ENCODE results near the gene SLC1A7. TPM values are rescaled to one million over a fixed set of nuclear protein-coding genes. Genes with fewer than 3 reads are reported as not detected.

Gene SLC1A7
- total RNA-seq, 1 experiment from 2014 or later = 0.31 TPM

DNA sequence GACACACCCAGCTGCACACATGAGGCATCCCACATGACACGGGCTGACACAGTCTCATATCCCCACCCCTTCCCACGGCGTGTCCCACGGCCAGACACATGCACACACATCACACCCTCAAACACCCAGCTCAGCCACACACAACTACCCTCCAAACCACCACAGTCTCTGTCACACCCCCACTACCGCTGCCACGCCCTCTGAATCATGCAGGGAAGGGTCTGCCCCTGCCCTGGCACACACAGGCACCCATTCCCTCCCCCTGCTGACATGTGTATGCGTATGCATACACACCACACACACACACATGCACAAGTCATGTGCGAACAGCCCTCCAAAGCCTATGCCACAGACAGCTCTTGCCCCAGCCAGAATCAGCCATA is 57.9 kb downstream of the SLC1A7 start:
- H3K4me3 ChIP-seq (ENCODE audit: low read depth in 2 of 2, low read length in 2 of 2) = no peak overlapping the region
- H3K4me1 ChIP-seq (ENCODE audit: control insufficient read depth, insufficient read depth, low read length) = no peaks in the 10 kb centered on the region
- no peak for TF ChIP-seq TCF7L2 (IDR thresholded peaks at IDR 0.05; ENCODE audit: low read depth, low read length)
- no peaks in the 10 kb centered on the region for H3K27me3 ChIP-seq (ENCODE audit: control insufficient read depth, insufficient read depth, low read length)
- H3K27ac ChIP-seq (ENCODE audit: low read length) = no peak overlapping the region
- ChIA-PET POLR2A (no interaction called here), CTCF (interaction anchor here (0.5 kb wide), 1 partner anchor 127 kb away, joined by 3 read pairs; no protein-coding TSS in a partner anchor)
- DNase-seq (ENCODE audit: low read depth, low spot score) = no peak
- BruUV-seq (replicated peaks) = no TSS peak
- intact Hi-C loops (cut with micrococcal nuclease; ENCODE audit: unreplicated experiment) (no loop called here), in situ Hi-C loops (cut with HindIII; ENCODE audit: low pct_unique_long_range_greater_than_20kb, low sequenced_read_pairs) (no loop called here)
- no peaks in the 10 kb centered on the region for H3K9me3 ChIP-seq (ENCODE audit: control insufficient read depth, insufficient read depth, low read depth, low read length)
- ATAC-seq = no peak
- no peaks in the 10 kb centered on the region for H3K36me3 ChIP-seq (ENCODE audit: control insufficient read depth, insufficient read depth, low read length)

DNA sequence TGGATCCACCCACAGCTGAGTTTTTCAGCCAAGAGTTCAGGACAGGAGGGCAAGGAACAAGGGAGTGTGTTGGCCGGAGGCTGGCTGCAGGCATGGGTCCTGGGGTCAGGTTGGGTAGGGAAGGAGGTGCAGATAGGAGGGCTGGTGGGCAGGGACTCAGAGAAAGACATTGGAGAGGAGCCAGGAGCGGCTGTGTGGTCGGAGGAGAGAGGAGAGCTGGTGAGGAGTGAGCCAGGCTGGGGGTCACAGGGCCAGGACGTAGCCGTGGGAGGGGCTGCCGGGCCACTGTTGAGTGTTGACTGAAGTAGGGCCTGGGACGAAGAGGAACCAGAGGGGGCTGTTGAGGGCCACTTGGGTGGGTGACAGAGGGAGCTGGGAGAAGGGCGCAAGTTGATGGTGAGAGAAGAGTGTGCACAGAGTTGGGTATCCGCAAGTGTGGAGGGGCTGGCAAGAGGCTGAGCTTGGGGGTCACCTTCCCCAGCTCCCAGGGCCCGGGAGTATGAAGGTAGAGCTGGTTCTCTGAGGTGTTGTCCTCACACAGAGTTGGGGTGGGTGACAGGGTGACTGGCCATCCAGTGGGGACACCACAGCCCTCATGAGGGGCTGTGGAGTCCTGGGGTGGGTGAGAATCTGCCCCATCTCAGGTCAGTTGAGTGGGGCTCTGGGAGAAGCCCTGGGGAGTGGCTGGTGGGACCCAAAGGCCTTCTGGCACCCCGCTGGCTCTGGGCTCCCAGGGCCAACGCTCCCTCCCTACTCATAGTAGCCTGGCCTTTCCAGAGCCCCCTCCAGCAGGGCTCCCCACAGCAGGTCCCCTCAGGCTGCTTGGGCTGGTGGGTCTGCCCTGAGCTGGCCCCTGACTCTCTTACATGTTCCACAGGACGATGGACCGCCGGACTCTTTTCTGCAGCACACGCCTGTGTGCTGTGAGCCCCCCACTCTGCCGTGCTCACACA is 58.5 kb downstream of the SLC1A7 start:
- ATAC-seq (no peak), DNase-seq (ENCODE audit: low read depth, low spot score) (no peak)
- H3K27me3 ChIP-seq (ENCODE audit: control insufficient read depth, insufficient read depth, low read length) = no peaks in the 10 kb centered on the region
- CTCF ChIA-PET = no interaction called here
- intact Hi-C loops (cut with micrococcal nuclease; ENCODE audit: unreplicated experiment) (no loop called here), in situ Hi-C loops (cut with HindIII; ENCODE audit: low pct_unique_long_range_greater_than_20kb, low sequenced_read_pairs) (no loop called here)
- no peaks in the 10 kb centered on the region for H3K9me3 ChIP-seq (ENCODE audit: control insufficient read depth, insufficient read depth, low read depth, low read length)
- no peaks in the 10 kb centered on the region for H3K36me3 ChIP-seq (ENCODE audit: control insufficient read depth, insufficient read depth, low read length)
- no peaks in the 10 kb centered on the region for H3K4me1 ChIP-seq (ENCODE audit: control insufficient read depth, insufficient read depth, low read length)
- no peak overlapping the region for H3K27ac ChIP-seq (ENCODE audit: low read length)
- POLR2A ChIA-PET = no interaction called here
- no TSS peak for BruUV-seq (replicated peaks)
- H3K4me3 ChIP-seq (ENCODE audit: low read depth in 2 of 2, low read length in 2 of 2) = no peak overlapping the region
- no peak for TF ChIP-seq POLR2AphosphoS5 (IDR thresholded peaks at IDR 0.05; ENCODE audit: low read depth, low read length)
- TF ChIP-seq, protein P1, sequence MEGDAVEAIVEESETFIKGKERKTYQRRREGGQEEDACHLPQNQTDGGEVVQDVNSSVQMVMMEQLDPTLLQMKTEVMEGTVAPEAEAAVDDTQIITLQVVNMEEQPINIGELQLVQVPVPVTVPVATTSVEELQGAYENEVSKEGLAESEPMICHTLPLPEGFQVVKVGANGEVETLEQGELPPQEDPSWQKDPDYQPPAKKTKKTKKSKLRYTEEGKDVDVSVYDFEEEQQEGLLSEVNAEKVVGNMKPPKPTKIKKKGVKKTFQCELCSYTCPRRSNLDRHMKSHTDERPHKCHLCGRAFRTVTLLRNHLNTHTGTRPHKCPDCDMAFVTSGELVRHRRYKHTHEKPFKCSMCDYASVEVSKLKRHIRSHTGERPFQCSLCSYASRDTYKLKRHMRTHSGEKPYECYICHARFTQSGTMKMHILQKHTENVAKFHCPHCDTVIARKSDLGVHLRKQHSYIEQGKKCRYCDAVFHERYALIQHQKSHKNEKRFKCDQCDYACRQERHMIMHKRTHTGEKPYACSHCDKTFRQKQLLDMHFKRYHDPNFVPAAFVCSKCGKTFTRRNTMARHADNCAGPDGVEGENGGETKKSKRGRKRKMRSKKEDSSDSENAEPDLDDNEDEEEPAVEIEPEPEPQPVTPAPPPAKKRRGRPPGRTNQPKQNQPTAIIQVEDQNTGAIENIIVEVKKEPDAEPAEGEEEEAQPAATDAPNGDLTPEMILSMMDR (IDR thresholded peaks at IDR 0.05) = no peak
- no peak for TF ChIP-seq SIN3A (IDR thresholded peaks at IDR 0.05; ENCODE audit: borderline replicate concordance, insufficient read depth, low read depth, low read length)

DNA sequence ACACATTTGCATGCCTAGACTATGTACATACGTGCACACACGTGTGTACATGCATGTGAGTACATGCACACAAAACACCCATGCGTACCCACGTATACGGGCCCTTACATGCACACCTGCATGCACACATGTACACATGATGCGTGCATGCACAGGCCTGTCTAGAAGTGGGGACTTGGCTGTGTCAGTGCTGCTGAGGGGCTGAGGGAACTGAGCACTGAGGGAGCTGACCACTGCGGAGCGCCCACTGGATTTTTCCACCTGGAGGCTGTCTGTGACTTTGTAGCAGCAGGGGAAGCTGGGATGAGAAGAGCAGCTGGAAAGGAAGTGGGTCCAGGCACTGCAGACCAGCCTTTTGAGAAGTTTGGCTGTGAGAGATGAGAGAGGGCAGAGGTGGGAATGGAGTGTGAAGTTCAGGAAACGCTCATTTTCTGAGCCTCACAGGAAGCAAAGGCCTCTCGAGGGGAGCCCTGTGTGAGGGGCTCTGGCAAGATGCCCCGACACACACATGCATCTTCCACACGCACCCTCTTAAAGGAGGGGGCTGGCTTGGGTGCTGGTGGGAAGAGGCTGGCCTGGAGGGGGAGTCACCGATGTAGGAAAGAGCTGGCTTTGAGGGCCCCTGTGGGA is 59.5 kb downstream of the SLC1A7 start:
- no peak overlapping the region for H3K4me3 ChIP-seq (ENCODE audit: low read depth in 2 of 2, low read length in 2 of 2)
- in situ Hi-C loops (cut with HindIII; ENCODE audit: low pct_unique_long_range_greater_than_20kb, low sequenced_read_pairs) = no loop called here
- no peaks in the 10 kb centered on the region for H3K9me3 ChIP-seq (ENCODE audit: control insufficient read depth, insufficient read depth, low read depth, low read length)
- no peaks in the 10 kb centered on the region for H3K4me1 ChIP-seq (ENCODE audit: control insufficient read depth, insufficient read depth, low read length)
- no peaks in the 10 kb centered on the region for H3K27me3 ChIP-seq (ENCODE audit: control insufficient read depth, insufficient read depth, low read length)
- ChIA-PET CTCF (no interaction called here), POLR2A (no interaction called here)
- no peak for DNase-seq (ENCODE audit: low read depth, low spot score)
- no peak for TF ChIP-seq TCF7L2 (IDR thresholded peaks at IDR 0.05; ENCODE audit: low read depth, low read length)
- TF ChIP-seq, protein P1 (IDR thresholded peaks at IDR 0.05) = no peak
- no peak for TF ChIP-seq POLR2AphosphoS5 (IDR thresholded peaks at IDR 0.05; ENCODE audit: low read depth, low read length)
- TF ChIP-seq, protein P2, sequence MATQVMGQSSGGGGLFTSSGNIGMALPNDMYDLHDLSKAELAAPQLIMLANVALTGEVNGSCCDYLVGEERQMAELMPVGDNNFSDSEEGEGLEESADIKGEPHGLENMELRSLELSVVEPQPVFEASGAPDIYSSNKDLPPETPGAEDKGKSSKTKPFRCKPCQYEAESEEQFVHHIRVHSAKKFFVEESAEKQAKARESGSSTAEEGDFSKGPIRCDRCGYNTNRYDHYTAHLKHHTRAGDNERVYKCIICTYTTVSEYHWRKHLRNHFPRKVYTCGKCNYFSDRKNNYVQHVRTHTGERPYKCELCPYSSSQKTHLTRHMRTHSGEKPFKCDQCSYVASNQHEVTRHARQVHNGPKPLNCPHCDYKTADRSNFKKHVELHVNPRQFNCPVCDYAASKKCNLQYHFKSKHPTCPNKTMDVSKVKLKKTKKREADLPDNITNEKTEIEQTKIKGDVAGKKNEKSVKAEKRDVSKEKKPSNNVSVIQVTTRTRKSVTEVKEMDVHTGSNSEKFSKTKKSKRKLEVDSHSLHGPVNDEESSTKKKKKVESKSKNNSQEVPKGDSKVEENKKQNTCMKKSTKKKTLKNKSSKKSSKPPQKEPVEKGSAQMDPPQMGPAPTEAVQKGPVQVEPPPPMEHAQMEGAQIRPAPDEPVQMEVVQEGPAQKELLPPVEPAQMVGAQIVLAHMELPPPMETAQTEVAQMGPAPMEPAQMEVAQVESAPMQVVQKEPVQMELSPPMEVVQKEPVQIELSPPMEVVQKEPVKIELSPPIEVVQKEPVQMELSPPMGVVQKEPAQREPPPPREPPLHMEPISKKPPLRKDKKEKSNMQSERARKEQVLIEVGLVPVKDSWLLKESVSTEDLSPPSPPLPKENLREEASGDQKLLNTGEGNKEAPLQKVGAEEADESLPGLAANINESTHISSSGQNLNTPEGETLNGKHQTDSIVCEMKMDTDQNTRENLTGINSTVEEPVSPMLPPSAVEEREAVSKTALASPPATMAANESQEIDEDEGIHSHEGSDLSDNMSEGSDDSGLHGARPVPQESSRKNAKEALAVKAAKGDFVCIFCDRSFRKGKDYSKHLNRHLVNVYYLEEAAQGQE (IDR thresholded peaks at IDR 0.05; ENCODE audit: insufficient read depth in 1 of 2, low read depth in 2 of 2, low read length in 1 of 2) = no peak
- no peak for TF ChIP-seq SIN3A (IDR thresholded peaks at IDR 0.05; ENCODE audit: borderline replicate concordance, insufficient read depth, low read depth, low read length)
- no peaks in the 10 kb centered on the region for H3K36me3 ChIP-seq (ENCODE audit: control insufficient read depth, insufficient read depth, low read length)
- no peak overlapping the region for H3K27ac ChIP-seq (ENCODE audit: low read length)
- intact Hi-C loops (cut with micrococcal nuclease; ENCODE audit: unreplicated experiment) = no loop called here
- no peak for ATAC-seq
- no TSS peak for BruUV-seq (replicated peaks)
